GM19351 (cell line): ENCODE results near the gene TTLL7.

ENCODE experiments used
- ATAC-seq: cut with Tn5 transposase; IDR thresholded peaks from one replicate; pipeline ENCODE4 v1.9.1; 2021; ENCODE audit warnings: mild to moderate bottlenecking, moderate library complexity; ENCODE audit not compliant: unreplicated experiment

The TTLL7 gene, protein sequence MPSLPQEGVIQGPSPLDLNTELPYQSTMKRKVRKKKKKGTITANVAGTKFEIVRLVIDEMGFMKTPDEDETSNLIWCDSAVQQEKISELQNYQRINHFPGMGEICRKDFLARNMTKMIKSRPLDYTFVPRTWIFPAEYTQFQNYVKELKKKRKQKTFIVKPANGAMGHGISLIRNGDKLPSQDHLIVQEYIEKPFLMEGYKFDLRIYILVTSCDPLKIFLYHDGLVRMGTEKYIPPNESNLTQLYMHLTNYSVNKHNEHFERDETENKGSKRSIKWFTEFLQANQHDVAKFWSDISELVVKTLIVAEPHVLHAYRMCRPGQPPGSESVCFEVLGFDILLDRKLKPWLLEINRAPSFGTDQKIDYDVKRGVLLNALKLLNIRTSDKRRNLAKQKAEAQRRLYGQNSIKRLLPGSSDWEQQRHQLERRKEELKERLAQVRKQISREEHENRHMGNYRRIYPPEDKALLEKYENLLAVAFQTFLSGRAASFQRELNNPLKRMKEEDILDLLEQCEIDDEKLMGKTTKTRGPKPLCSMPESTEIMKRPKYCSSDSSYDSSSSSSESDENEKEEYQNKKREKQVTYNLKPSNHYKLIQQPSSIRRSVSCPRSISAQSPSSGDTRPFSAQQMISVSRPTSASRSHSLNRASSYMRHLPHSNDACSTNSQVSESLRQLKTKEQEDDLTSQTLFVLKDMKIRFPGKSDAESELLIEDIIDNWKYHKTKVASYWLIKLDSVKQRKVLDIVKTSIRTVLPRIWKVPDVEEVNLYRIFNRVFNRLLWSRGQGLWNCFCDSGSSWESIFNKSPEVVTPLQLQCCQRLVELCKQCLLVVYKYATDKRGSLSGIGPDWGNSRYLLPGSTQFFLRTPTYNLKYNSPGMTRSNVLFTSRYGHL

DNA sequence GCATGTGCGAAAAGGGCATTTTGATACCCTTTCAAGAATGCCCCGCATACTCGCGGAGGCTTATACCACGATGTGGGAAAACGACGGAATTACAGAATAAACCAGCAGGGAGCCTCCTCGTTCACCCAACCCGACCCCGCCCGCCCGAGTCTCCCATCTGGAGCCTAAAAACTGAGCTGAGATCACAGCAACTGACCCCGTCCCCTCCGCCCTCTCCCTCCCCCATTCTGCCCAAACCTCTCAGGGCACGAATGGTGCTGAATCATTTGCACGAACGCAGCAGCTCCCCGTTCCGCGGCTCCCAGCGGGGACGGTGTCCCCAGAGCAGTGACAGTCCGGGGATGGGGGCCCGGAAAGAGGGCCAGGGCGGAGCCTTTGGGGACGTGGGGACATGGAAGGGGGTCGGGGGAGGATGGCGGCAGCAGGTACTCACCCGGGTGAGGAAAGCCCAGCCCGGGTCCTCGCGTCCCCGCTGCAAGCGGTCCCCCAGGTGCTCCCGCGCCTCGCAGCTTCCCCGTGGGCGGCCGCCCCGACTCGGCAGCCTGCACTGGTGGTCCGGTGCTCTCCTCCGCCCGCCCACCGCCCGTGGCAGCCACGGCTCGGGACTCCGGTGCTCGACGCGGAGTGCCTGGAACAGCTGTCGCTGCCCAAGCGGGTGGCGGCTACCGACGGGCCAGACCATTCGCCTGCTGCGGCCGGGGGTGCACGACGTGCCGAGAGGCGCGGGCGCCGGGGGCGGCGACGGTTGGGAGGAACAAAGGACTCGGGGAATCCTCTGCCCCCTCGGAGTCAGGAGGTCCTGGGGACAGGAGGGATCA, at the start of gene TTLL7:
TSS of gene TTLL7 (minus strand) at position 635 of the 818 bp plus-strand sequence. CDS start 46,921 bp downstream, outside the sequence.
- peak; percentile 78 for ATAC-seq

DNA sequence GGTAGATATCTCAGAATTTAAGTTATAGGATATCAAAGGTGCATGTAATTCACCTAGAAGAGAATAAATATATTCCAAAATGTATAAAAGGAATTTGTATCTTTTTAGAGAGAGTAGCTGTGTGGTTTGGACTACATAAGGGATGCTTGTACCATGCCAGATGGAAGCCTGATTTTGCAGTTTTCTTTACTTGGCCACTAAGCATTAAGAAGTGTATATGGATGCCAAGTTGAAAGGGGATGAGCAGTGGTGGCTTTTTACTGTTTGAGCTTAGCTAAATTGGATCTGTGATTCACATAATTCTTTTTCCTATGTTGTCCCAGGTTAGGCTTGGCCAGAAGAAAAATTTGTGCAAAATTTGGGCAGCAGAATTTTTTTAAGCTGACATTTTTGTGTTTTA, 43.5 kb upstream of the TTLL7 start:
- ATAC-seq: no peak

DNA sequence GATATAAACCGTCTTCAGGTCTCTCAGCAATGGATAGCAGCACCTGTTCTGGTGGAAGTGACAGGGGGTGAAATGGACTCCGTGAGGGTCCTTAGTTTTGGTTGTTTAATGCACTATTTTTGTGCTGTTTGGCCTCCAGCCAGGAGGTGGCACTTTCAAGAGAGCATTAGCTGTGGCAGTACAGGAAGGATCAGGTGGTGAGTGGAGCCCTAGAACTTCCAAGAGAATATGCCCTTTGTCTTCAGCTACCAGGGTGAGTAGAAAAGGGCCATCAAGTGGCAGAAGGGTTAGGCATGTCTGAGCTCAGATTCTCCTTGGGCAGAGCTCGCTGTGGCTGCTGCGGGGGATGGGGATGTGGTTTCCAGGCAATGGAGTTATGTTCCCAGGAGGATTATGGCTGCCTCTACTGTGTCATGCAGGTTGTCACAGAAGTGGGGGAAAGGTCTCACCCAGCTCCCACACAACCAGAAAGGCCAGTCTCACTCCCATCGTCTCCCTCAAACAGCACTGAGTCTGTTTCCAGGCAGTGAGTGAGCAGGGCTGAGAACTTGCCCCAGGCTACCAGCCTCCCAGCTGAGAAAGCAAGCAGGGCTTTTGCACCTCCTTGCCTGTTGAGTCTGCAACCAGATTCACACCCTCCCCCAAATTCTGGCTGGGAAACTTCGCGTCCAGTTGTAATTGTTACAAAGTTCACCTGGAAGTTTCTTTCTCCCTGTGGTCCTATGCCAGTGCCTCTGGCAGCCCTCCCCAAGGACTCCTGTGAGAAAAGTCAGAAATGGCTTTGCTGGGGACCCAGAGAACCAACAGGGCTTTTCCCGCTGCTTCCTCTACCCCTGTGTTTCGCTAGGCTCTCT, 39.1 kb upstream of the TTLL7 start:
- no peak for ATAC-seq

DNA sequence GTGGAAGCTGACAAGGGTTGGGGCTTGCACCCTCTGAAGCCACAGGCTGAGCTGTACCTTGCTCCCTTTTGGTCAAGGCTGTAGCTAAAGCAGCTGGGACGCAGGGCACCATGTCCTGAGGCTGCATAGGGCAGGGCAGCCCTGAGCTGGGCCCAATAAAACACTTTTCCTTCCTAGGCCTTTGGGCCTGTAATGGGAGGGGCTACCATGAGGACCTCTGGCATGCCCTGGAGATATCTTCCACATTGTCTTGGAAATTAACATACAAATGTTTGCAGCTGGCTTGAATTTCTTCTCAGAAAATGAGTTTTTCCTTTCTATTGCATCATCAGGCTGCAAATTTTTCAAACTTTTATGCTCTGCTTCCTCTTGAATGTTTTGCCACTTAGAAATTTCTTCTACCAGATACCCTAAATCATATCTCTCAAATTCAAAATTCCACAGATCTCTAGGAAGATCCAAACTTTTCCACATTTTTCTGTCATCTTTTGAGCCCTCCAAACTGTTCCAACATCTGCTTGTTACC, 32.9 kb upstream of the TTLL7 start:
- no peak for ATAC-seq

DNA sequence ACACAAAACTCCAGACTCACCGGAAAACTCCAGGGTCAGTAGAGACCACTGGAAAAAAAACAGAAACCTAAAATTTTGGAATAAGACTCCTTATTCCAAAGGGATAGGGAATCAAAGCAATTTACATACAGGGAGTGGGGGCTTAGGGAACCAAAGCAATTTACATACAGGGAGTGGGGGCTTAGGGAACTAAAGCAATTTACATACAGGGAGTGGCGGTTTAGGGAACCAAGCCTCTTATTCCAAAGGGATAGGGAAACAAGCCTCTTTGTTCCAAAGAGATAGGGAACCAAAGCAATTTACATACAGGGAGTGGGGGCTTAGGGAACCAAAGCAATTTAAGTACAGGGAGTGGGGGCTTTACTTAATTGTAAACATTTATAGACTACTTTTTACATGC, 28.4 kb upstream of the TTLL7 start:
- no peak for ATAC-seq

DNA sequence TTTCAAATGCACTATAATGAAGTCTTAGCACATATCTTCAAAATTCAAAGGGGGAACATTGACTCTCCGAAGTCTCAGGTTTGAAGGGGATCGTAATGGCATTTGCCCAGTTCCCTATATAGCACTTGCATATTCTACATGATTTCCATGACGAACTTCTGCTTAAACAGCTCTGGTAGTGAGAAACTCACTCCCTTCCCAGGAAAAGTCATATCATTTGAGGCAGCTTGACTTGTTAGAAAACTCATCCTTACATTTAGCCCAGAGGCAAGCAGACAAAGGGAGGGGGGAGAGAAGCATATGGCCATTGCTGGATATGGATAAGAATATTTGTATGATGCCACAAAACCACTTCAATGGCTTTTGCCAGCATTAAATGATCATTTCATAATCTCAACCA, 27.0 kb upstream of the TTLL7 start:
- no peak for ATAC-seq

DNA sequence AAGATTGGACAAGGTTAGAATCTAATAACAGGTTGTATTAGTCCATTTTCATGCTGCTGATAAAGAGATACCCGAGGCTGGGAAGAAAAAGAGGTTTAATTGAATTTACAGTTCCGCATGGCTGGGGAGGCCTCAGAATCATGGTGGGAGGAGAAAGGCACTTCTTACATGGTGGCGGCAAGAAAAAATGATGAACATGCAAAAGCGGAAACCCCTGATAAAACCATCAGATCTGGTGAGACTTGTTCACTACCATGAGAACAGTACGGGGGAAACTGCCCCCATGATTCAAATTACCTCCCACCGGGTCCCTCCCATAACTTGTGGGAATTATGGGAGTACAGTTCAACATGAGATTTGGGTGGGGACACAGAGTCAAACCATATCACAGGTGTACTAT, 22.9 kb upstream of the TTLL7 start:
- no peak for ATAC-seq

DNA sequence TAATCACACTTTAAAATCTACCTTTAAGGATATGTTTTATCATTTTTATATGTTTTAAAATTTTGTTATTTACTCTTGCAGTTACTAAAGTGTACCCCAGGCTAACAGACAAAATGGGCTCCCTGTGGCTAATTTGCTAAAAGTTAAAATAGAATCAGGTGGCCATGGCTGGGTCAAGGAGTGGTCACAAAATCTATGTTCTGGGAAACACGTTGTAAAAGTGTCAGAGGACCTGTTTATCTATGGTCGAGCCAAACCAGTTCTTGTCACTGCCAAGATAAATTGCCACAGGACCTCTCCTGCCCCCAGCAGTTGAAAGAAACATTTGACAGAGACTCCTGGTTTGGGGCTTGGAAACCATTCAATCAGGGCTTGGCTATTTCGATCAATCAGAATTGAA, 21.2 kb upstream of the TTLL7 start:
- no peak for ATAC-seq

DNA sequence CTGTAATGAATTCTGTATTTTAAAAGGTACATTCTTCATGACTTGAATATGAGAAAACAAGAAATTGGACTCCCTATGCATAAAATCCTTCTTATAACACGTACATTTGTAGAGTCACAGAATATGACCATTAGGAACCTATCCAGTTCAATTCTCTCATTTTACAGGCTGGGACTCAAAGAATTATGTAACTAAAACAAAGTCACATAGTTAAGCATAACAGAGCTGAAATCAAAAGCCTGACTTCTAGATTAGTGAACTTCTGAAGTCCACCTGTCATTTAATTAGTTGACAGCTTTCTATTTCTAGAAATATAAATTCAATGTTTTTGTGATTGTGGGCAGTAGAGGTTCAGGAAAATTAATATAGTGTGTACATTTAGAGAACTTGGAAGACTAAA, 20.3 kb upstream of the TTLL7 start:
- ATAC-seq: no peak

DNA sequence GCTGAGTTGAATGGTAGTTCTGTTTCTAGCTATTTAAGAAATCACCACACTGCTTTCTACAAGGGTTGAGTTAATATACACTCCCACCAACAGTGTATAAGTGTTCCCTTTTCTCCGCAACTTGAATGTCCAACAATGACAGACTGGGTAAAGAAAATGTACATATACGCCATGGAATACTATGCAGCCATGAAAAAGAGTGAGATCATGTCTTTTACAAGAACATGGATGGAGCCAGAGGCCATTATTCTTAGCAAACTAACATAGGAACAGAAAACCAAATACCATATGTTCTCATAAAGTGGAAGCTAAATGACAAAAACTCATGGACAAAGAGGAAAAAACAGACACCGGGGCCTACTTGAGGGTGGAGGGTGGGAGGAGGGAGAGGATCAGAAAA, 14.8 kb upstream of the TTLL7 start:
- ATAC-seq: no peak

DNA sequence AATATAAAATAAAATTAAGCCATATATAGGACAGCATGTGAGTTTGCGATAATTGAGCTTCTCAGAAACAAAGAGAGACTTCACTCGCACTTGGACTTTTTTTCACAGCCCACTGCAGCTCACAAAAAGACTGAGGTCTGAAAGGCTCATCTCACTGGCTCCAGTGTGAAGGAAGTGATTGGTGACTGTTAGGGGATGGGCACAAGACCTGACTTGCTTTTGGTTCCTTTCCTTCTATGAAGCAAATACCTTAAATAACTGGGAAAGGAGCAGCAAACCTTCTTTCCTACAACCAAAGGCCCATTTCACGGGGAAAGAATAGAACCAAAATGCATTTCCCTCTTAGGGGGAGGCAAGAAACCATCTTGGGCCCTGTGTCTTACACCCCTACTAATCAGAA, 13.1 kb upstream of the TTLL7 start:
- ATAC-seq: no peak

DNA sequence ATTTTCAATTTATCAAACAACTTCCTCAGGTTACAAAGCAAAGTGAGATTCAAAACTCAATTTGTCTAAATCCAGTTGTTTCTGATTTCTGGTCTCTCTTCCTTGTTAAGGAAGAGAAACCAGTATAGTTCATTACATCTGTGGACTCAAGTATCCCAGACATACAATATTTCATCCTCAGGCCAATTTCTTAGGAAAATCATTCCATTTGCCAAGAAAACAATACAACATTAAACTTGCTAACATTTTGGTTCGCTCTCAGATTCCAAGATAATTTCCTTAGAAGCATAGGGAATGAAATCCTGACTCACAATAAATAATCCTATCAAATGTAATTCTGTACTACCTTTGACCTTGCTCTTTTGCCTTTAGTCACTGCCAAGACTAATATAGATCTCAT, 11.2 kb upstream of the TTLL7 start:
- ATAC-seq: no peak

DNA sequence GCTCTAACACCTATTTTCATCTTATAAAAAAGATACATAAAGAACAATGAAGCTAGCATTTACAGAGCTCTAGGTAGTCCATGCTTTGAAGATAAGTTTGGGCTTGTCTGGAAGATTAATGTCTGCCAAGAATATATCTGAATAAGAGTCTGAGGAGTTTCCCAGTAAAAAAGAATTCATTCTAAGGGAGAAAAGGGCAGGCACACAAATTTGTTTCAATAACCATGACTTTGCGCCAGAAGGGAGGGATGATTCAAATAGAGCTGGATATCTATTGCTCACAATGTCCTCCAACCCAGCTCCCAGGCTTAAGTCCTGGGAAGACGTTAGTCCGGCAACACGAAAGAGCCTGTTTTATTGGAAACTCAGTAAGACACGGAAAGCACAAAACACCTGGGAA, 9.7 kb upstream of the TTLL7 start:
- no peak for ATAC-seq

DNA sequence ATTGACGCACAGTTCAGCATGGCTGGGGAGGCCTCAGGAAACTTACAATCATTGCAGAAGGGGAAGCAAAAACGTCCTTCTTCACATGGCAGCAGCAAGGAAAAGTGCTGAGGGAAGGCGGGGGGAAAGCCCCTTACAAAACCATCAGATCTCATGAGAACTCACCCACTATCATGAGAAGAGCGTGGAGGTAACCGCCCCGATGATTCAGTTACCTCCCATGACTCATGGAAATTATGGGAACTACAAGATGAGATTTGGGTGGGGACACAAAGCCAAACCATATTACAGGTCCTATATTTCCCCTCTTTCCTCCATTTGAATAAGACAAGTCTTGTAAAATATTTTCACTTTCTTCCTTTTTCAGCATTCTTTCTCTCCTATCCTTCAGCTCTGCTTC, 7.7 kb upstream of the TTLL7 start:
- no peak for ATAC-seq

DNA sequence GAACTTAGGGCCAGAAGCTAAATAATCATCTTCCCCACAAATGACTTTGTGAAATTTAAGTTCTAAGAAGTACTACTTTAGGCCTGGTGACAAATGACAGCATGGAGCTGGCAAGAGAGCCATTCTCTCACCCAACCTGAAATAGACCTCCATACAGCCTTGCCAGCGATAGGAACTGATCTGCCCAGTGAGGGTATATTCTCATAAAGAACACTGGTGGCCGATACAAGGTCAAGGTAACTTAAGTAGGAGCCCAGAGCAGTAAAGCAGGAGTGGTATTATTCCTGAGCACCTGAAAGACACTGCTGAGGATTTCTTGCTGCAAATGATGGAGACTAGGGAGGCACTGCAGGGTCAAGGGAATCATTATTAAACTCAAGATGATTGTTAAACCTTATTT, 2.6 kb upstream of the TTLL7 start:
- ATAC-seq: no peak

DNA sequence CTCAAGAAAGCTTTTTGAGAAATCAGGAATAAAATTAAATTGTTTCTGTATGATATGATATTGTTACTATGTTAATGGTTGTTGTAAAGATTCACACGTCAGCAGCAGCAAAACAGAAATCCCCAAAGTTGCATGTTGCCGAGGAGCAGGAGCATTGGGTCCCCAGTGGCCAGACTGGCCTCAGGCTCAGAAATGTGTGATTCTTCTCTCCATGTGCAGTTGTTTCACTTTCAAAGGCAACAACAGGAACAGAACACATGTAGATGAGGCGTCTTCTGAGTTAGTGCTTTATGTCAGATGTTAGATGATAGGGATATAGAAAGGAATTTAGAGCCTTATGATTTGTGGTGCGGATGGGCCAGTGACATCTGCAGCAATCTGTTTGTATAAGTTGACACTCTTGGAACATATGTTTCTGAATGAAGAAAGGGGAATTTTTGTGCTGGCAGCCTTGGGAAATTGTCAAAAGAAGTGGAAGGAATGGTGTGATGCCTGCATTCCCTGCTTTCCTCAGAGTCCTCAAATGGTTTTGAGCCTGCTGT, 2.1 kb upstream of the TTLL7 start:
- ATAC-seq: no peak

DNA sequence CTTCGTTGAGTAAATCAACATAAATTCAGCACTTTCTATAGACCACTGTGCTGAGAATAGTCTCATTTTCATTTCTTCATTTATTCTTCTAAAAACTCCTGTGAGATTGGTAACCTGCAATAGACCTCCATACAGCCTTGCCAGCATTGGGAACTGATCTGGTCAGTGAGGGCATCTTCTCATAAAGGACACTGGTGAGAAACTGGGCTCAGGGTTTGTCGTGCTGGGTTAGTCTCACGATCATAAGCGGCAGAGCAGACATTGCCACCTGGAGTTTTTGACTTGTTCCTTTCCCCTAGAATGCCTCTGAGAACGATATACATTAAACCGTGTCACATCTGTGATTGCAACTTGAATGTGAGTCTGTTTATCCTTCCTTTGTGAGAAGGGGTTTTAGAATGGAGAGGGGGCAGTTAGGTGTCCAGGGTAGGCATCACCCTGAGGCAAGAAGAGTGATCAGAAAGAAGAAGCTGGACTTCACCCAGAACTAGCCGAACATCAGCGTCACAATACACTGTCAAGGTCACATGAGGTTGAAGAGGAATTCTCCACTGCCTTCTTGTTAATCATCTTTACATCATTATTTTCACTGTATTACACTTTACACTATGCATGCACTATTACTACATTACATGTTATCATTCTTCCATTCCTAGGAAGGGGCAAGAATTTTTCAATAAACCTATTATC, 1.4 kb upstream of the TTLL7 start:
- ATAC-seq: no peak

DNA sequence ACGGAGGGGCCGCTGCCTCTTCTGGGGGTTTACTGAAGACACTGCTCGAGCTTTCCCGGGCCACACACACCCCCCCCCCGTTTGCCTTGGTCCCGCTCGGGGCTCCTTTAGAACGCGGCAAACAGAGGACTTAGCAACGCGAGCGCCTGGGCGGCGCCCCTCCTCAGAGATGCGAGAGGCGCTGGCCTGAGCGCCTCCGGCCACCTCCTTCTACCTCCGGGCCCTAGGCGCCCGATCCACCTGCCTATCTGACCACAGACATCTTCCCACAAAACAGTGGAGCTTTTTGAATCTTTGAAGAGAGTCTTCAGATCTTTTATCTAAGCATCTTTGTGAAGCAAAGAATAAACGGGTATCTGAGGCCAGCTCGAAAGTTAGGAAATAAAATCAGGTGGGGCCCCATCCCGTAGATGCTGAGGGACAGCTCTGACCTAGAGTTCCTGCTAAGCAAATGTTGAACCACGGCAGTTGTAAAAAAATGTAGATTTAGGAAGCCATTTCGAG, 436 bp upstream of the TTLL7 start:
- peak; percentile 80 for ATAC-seq

DNA sequence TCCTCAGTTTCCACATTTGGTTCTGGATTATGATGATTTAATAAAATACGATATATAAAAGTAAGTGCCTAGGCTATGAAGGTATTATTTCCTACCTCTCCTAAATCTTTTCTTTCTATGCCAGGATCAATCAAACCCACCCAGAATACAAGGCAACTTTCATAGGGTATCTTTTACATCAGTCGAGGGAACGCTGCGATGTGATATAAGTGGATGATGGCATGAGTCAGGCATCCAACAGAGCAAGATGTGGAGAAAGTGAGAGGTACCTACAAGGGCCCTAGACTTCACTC, 781 bp downstream of the TTLL7 start:
- ATAC-seq: no peak
